ENCODE data around the gene SLC5A3. TPM values are rescaled to one million over a fixed set of nuclear protein-coding genes. Genes with fewer than 3 reads are reported as not detected.

The SLC5A3 gene
- total RNA-seq, 3 donors from 2014 or later: 17.0 to 54.9 (median 38.6) TPM

DNA sequence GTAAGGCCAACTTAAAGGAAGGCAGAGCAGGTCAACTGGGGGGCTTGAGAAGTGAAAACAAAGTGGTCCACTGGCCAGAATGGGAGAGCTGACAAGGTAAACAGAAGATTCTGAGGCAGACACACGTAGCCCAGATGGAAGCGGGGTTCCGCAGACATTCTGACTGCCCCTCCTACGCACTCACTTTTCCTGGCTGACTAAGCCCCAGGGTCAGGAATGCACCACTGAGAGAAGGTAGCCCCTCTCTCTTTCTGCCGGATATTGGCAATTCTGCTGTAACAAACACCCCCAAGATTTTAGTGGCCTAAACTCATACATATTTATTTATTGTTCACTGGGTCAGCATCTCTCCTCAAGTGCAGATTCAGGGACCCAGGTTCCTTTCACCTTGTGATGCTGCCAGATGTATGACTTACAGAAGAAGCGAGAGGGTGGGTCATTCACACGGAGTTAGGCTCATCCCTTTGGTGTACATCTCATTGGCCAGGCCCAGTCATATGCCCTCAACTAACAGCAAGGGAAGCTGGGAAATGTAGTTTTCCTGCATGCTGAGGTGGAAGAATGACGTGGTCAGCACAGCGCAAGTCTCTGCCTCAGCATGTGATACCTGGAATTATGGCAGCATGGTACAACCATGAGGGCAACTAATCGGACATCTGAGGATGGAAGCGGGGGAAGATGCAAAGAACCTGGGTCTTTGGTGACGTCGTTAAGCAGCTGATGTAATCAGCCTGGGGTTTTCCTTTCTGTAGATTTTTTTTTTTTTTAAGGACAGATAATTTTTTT, 43.4 kb upstream of the SLC5A3 start:
- TF ChIP-seq POLR2A (IDR thresholded peaks at IDR 0.05) (no peak), CTCF (IDR thresholded peaks at IDR 0.05) (no peak), POLR2AphosphoS5 (IDR thresholded peaks at IDR 0.05) (no peak)
- Histone ChIP-seq H3K27me3 (no peaks in the 10 kb centered on the region), H3K27ac (no peak overlapping the region), H3K9me3 (no peaks in the 10 kb centered on the region), H3K4me1 (no peaks in the 10 kb centered on the region), H3K4me3 (peak overlapping the region in 1 of 3 donors; percentile 1), H3K36me3 (no peaks in the 10 kb centered on the region)
- intact Hi-C loops (cut with DNase I; ENCODE audit: low total_unique reads): no loop called here
- peak in 1 of 2 donors; percentile 33 for DNase-seq (ENCODE audit: low spot score in 2 of 2)

DNA sequence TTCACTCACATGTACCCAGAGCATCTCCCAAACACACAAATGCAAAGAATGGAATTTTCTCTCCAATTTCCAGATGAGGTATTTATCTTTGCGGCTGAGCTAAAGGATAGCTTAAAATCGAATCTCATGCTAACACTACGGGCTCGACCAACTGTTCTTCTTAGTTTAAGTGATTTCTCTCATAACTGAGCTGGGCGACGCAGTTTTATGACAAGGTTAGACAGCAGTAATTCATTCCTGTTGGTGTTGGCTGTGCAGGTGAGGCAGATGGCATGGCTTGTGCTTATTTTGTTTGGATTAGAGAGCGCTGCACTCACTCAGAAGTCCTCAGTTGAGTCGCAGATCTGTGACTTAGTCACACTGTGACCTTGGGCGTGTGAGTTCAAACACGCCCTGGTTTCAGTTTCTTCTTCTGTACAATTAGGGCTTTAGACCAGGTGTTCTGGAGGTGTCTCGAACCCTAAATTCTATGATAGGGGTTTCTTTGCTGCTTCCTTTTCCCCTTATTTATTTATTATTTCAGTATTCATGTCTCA, 41.5 kb upstream of the SLC5A3 start:
- Histone ChIP-seq H3K9me3 (no peaks in the 10 kb centered on the region), H3K36me3 (no peaks in the 10 kb centered on the region), H3K27me3 (no peaks in the 10 kb centered on the region), H3K27ac (no peak overlapping the region), H3K4me1 (no peaks in the 10 kb centered on the region), H3K4me3 (no peak overlapping the region)
- TF ChIP-seq CTCF (IDR thresholded peaks at IDR 0.05) (no peak), POLR2AphosphoS5 (IDR thresholded peaks at IDR 0.05) (no peak), POLR2A (IDR thresholded peaks at IDR 0.05) (no peak)
- intact Hi-C loops (cut with DNase I; ENCODE audit: low total_unique reads): no loop called here
- no peak for DNase-seq (ENCODE audit: low spot score in 2 of 2)

DNA sequence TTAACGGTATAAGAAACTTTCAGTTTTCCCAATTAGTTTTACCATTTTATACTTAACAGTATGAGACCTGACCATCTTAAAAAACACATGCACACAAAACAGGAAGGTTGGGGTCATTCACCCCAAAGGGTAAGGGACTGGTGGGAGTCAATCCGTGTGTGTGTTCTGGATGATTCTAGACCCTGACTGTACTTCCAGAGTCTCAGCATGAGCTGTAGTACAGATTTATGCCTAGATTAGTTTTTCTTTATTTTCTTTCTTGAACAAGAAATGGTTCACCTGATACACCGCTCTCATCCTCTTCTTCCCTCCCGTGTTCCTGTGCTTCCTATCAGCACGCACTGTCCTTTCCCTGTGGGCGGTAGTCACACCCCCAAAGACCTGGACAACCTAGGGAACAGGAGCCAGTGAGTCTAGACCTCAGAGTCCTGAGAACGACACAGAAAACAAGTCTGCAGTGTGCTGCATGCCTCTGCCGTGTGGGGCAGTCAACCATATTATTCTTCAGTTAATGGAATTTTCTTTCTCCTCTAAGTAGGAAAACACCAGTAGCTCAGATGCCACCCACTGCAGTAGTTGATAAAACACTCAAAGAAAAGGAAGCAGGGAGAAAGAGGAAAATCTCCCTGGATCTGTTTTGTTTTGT, 38.9 kb upstream of the SLC5A3 start:
- DNase-seq (ENCODE audit: low spot score in 2 of 2): no peak
- Histone ChIP-seq H3K27ac (no peak overlapping the region), H3K36me3 (no peaks in the 10 kb centered on the region), H3K4me3 (no peak overlapping the region), H3K27me3 (no peaks in the 10 kb centered on the region), H3K9me3 (no peaks in the 10 kb centered on the region), H3K4me1 (no peaks in the 10 kb centered on the region)
- TF ChIP-seq POLR2AphosphoS5 (IDR thresholded peaks at IDR 0.05): no peak
- no peak for TF ChIP-seq POLR2A (IDR thresholded peaks at IDR 0.05)
- TF ChIP-seq CTCF (IDR thresholded peaks at IDR 0.05): no peak
- intact Hi-C loops (cut with DNase I; ENCODE audit: low total_unique reads): no loop called here

GRCh38 chr21:34035619-34036354, 37.6 kb upstream of the SLC5A3 start:
- H3K27ac ChIP-seq: no peak overlapping the region
- no peak for DNase-seq (ENCODE audit: low spot score in 2 of 2)
- H3K27me3 ChIP-seq: no peaks in the 10 kb centered on the region

More at GRCh38 chr21:34035619-34036354, 37.6 kb upstream of the SLC5A3 start:
- H3K36me3 ChIP-seq: no peaks in the 10 kb centered on the region
- no peak for TF ChIP-seq POLR2AphosphoS5 (IDR thresholded peaks at IDR 0.05)
- no peak for TF ChIP-seq POLR2A (IDR thresholded peaks at IDR 0.05)
- no peak for TF ChIP-seq CTCF (IDR thresholded peaks at IDR 0.05)
- H3K4me1 ChIP-seq: no peaks in the 10 kb centered on the region
- no peak overlapping the region for H3K4me3 ChIP-seq
- no peaks in the 10 kb centered on the region for H3K9me3 ChIP-seq
- intact Hi-C loops (cut with DNase I; ENCODE audit: low total_unique reads): no loop called here
